IPS DF 4.7 (cell line): ENCODE data around the gene SLC6A20.

Source experiments
- DNase-seq: peaks from one replicate; pipeline ENCODE4 v3.0.0-alpha.2; 2013; ENCODE audit warnings: low spot score; ENCODE audit errors: extremely low read depth

Gene SLC6A20

DNA sequence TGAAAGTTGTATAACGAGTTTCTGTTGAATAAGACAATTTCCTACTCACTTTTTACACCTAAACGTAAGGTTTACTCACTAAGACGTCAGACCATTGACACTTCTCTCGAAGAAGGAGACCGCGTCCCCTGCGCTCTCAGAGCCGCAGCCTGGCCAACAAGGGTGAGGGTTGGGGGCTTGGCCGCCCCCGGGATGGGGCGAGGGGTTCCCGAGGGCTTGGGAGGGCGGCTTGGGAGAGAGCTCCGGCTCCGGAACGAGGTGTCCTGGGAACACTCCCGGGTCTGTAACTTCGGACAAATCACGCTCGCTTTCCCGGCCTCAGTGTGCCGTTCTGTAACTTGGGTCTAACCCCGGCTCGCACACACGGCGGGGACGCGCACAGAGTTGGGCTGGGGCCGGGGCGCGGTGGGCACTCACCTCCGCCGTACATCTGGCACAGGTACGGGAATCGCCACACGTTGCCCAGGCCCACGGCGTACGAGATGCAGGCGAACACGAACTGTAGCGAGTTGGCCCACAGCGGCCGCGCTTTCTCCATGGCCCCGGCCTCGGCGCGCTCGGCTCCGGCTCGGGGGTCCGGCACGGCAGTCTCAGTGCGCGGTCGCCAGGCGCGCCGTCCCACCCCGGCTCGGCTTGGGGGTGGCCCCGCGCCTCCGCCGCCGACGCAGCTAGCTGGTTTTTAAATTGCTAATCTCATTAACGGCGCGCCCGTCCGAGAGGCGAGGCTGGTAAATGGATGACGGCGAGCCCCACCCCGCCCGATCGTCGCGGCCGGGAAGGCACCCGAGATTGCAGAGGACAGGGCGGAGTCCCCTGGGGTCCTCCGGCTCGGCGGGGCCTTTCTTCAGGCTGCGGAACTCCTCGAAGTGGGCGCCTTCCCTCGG is at the start of gene SLC6A20:
TSS of gene SLC6A20 (minus strand) at position 655 of the 884 bp plus-strand sequence. CDS start at position 538, 117 bp downstream.
- no peak for DNase-seq

- DNase-seq = no peak
These were observed 48.3 kb upstream of the SLC6A20 start for GRCh38 chr3:45844616-45845015.

GRCh38 chr3:45842851-45843625 is 46.7 kb upstream of the SLC6A20 start:
- DNase-seq = no peak

- DNase-seq = peak; percentile 95
These were observed 45.6 kb upstream of the SLC6A20 start, which contains the start of gene LZTFL1 for GRCh38 chr3:45841757-45842491. Gene LZTFL1, minus strand, starts transcription at chr3:45842119. Its CDS starts 128 bp downstream, at chr3:45841991.

DNA sequence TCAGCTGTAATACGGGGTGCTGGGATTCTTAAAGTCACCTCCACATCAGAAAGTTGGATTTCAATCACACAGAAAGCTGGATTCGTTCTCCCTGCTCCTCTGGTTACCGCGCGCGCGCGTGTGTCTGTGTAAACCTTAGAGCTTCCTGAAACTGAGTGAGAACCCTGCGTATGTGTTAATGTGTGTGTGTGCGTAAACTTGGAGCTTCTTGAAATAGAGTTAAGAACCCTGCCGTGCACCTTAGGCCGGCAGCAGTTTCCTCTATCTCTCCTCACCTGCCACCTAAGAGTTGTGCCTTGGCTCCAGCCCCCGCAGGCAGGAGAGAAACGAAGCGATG is 45.1 kb upstream of the SLC6A20 start:
- no peak for DNase-seq

GRCh38 chr3:45838466-45838865 is 42.1 kb upstream of the SLC6A20 start:
- no peak for DNase-seq

- no peak for DNase-seq
These were observed 36.4 kb upstream of the SLC6A20 start for GRCh38 chr3:45832699-45833098.

DNA sequence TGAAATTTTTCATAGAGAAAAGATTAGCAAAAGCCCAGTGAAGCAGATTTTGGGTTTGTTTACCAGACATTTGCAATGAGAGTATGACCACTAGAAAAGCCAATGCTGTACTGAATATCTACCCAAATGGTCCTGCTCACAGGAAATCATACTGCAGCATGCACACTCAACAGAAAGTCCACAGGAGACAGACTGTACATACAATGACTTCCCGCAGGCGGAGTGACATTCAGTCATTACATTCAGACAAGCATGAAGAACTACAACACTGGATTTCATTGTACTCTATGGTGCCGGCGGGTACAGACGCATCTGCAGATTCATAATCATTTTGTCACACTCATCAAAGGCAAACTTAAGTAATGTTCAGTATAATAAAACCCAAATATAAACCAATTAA is 33.8 kb upstream of the SLC6A20 start:
- DNase-seq = no peak

DNA sequence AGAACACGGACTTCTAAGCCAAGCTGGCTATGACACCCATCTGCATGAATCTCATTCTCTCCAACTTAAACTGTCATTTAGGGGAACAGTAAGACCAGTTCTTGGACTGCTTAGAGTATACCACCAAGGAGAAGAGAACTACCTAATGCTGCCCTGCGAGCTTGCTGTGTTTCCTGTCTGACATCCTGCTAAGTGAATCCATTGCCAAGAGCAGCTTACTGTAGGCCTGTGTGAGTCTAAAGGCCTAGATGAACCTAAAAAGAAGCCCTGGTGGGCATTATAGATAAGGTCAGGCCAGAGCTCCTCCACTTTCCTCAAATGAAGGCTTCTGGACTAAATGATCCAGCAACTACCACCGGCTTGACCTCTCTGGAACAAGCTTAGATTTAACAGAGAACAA is 30.6 kb upstream of the SLC6A20 start:
- no peak for DNase-seq

DNA sequence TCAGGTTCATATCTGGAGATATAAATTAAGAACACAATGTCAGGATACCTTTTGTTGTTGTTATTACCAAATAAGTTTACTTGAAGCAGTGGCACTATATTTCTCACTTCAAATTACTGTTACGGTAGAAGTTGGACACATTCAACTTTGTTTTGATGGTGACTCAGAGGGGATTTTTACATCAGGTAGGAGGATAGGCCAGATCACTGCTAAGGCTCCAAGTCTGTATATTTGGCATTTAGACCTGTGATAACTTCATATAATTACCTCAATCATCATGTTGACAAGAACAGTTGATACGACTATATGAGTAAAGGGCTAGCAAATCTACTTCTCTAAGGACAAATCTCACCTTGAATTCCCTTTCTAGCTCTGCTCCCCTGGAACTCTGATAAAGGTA is 30.0 kb upstream of the SLC6A20 start:
- DNase-seq = no peak

- DNase-seq = no peak
These were observed 24.8 kb upstream of the SLC6A20 start for GRCh38 chr3:45821127-45821526.

DNA sequence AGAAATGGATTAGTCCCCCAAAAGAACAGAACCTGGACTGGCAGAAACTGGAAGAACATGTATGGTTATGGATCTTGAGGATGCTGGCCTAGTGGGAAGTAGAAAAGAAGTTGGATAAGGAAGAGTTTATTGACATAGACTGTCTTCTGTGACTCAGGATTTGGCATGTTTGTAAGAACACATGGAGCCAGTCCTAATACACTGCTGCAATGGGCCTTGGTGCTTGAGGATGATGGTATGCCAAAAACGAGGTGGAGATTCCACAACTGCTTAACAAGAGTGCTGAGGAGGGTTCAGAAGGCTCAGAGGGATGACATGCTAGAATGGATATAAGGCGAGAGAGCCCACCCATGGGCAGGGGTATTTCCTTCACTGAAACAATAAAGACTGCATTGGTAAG is 23.2 kb upstream of the SLC6A20 start:
- no peak for DNase-seq

- no peak for DNase-seq
These were observed 21.6 kb upstream of the SLC6A20 start for GRCh38 chr3:45817831-45818522.

DNA sequence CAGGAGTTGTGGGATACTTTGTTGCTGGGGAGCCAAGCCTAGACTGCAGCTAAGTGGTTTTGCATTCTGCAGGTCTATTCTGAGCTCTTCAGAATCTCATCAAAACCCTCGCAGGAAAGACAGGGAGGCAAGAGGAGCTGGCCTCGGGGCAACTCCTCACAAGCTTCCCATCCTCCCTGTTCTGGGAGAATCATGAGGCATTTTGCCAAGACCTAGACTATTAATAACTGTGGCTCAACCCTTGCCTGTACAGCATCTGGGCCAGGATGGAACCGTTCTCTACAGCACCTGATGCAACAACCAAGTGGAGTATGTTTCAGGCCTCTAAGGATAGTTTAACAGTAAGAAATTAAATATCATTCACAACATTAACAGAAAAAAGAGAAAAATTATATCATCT is 20.2 kb upstream of the SLC6A20 start:
- DNase-seq = no peak

DNA sequence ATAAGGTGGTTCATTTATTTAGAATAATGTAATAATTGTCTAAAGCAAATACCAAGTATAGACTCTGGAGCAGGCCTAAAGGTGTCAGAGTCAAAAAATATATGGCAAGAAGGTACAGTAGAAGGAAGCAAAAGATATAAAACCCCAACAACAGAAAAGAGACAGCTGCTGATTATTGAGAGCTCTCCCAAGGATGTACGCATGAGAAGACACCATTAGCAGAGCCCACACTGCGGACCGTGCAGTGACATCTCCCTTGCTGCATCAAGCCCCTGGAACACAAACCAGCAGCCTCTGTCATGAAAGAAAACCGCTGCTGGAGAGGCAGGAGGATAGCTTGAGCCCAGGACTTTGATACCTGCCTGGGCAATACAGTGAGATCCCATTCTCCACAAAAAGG is 18.0 kb upstream of the SLC6A20 start:
- DNase-seq = no peak

GRCh38 chr3:45807681-45808540 is 11.6 kb upstream of the SLC6A20 start:
- no peak for DNase-seq

DNA sequence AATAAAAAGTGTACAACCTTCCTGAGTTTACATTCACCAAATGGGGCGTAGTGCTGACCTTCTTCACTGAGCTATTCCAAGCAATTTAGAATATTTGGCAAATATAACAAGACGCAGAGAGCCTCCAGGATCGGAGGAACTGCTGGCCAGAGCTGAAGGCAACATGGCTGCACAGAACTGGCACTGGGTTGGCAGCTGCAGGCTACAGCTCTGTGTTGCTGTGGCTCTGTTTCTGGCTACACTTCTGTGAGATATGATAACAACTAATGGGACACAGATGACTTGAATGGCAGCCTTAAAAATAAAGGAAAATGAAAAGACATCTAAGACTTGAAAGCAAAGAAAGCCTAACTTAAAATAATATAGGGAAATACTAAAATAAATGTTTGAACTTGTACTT is 10.8 kb upstream of the SLC6A20 start:
- DNase-seq = no peak

DNA sequence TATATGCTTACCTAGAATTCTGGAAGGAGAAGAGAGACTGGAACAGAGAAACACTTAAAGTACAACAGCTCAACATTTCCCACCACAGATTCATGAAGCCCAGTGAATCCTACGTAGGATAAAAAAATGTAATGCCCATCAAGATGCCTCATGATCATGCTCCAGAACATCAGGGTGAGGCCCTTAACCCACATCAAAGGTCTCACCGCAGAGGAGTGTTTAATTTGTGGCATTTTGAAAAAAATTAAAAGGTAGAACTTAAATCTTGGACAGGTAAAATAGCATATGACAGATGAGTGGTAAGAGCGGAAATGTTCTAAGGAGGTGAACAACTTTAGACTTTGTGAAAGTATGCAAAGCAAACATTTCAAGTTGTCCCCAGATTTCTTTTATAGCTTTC is 9.7 kb upstream of the SLC6A20 start:
- no peak for DNase-seq

GRCh38 chr3:45803252-45803935 is 7.1 kb upstream of the SLC6A20 start:
- no peak for DNase-seq

- no peak for DNase-seq
These were observed 5.8 kb upstream of the SLC6A20 start for GRCh38 chr3:45802146-45802545.
